ENCODE results near the gene KCNB1. TPM values are rescaled to one million over a fixed set of nuclear protein-coding genes. Genes with fewer than 3 reads are reported as not detected.

KCNB1 gene
- total RNA-seq, 1 donor from 2014 or later = 1.3 TPM

GRCh38 chr20:49466114-49466912 is 16.2 kb downstream of the KCNB1 start:
- Mint-ChIP-seq H3K27ac (ENCODE audit: unreplicated experiment) (no peak overlapping the region), H3K36me3 (ENCODE audit: low read depth) (peaks cover 2% of the 10 kb centered on the region), H3K4me3 (ENCODE audit: unreplicated experiment) (no peak overlapping the region), H3K9me3 (ENCODE audit: low read depth) (no peaks in the 10 kb centered on the region), H3K4me1 (ENCODE audit: low read depth) (no peaks in the 10 kb centered on the region), H3K27me3 (ENCODE audit: low read depth) (peaks cover 43% of the 10 kb centered on the region)
- DNase-seq (ENCODE audit: low spot score) = no peak
- no peak for TF ChIP-seq CTCF (IDR thresholded peaks at IDR 0.05)

- peaks cover 34% of the 10 kb centered on the region for H3K27me3 Mint-ChIP-seq (ENCODE audit: low read depth)
- no peak overlapping the region for H3K27ac Mint-ChIP-seq (ENCODE audit: unreplicated experiment)
- H3K4me1 Mint-ChIP-seq (ENCODE audit: low read depth) = no peaks in the 10 kb centered on the region
- no peak for DNase-seq (ENCODE audit: low spot score)
- H3K9me3 Mint-ChIP-seq (ENCODE audit: low read depth) = no peaks in the 10 kb centered on the region
- H3K36me3 Mint-ChIP-seq (ENCODE audit: low read depth) = peaks cover 2% of the 10 kb centered on the region
- TF ChIP-seq CTCF (IDR thresholded peaks at IDR 0.05) = no peak
- H3K4me3 Mint-ChIP-seq (ENCODE audit: unreplicated experiment) = no peak overlapping the region
Observed at GRCh38 chr20:49464556-49464955, 17.9 kb downstream of the KCNB1 start.

GRCh38 chr20:49462626-49463025 is 19.8 kb downstream of the KCNB1 start:
- Mint-ChIP-seq H3K27ac (ENCODE audit: unreplicated experiment) (no peak overlapping the region), H3K9me3 (ENCODE audit: low read depth) (no peaks in the 10 kb centered on the region), H3K4me1 (ENCODE audit: low read depth) (no peaks in the 10 kb centered on the region), H3K36me3 (ENCODE audit: low read depth) (no peaks in the 10 kb centered on the region), H3K27me3 (ENCODE audit: low read depth) (peaks cover 34% of the 10 kb centered on the region), H3K4me3 (ENCODE audit: unreplicated experiment) (no peak overlapping the region)
- no peak for DNase-seq (ENCODE audit: low spot score)
- TF ChIP-seq CTCF (IDR thresholded peaks at IDR 0.05) = no peak

GRCh38 chr20:49461894-49462620 is 20.4 kb downstream of the KCNB1 start:
- no peaks in the 10 kb centered on the region for H3K9me3 Mint-ChIP-seq (ENCODE audit: low read depth)
- H3K27me3 Mint-ChIP-seq (ENCODE audit: low read depth) = peaks cover 31% of the 10 kb centered on the region
- H3K27ac Mint-ChIP-seq (ENCODE audit: unreplicated experiment) = no peak overlapping the region
- no peaks in the 10 kb centered on the region for H3K4me1 Mint-ChIP-seq (ENCODE audit: low read depth)
- no peak for DNase-seq (ENCODE audit: low spot score)
- no peak for TF ChIP-seq CTCF (IDR thresholded peaks at IDR 0.05)
- no peak overlapping the region for H3K4me3 Mint-ChIP-seq (ENCODE audit: unreplicated experiment)
- no peaks in the 10 kb centered on the region for H3K36me3 Mint-ChIP-seq (ENCODE audit: low read depth)

GRCh38 chr20:49460916-49461315 is 21.6 kb downstream of the KCNB1 start:
- H3K4me3 Mint-ChIP-seq (ENCODE audit: unreplicated experiment) = no peak overlapping the region
- no peak for TF ChIP-seq CTCF (IDR thresholded peaks at IDR 0.05)
- H3K27ac Mint-ChIP-seq (ENCODE audit: unreplicated experiment) = no peak overlapping the region
- no peaks in the 10 kb centered on the region for H3K9me3 Mint-ChIP-seq (ENCODE audit: low read depth)
- H3K27me3 Mint-ChIP-seq (ENCODE audit: low read depth) = peaks cover 38% of the 10 kb centered on the region
- H3K4me1 Mint-ChIP-seq (ENCODE audit: low read depth) = no peaks in the 10 kb centered on the region
- DNase-seq (ENCODE audit: low spot score) = no peak
- no peaks in the 10 kb centered on the region for H3K36me3 Mint-ChIP-seq (ENCODE audit: low read depth)

Data from chondrocyte (in vitro differentiated cells).